Measurements from ENCODE around the gene SS18. TPM values are rescaled to one million over a fixed set of nuclear protein-coding genes. Genes with fewer than 3 reads are reported as not detected.

SS18 gene, protein sequence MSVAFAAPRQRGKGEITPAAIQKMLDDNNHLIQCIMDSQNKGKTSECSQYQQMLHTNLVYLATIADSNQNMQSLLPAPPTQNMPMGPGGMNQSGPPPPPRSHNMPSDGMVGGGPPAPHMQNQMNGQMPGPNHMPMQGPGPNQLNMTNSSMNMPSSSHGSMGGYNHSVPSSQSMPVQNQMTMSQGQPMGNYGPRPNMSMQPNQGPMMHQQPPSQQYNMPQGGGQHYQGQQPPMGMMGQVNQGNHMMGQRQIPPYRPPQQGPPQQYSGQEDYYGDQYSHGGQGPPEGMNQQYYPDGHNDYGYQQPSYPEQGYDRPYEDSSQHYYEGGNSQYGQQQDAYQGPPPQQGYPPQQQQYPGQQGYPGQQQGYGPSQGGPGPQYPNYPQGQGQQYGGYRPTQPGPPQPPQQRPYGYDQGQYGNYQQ
- total RNA-seq (10 to 100 TPM; 43.7 to 74.7 TPM), polyA plus RNA-seq (10 to 100 TPM; 16.3 to 25.4 TPM)

- Histone ChIP-seq H3K9ac (ENCODE audit: low read depth in 1 of 2, low read length in 2 of 2) (peak within 1 kb of the TSS; percentile 58 to 69), H3K36me3 (ENCODE audit: control insufficient read depth in 4 of 4, insufficient read depth in 3 of 4, low read depth in 1 of 4, low read length in 3 of 4) (peaks cover 2 to 14% (median 6%) of the 10 kb centered on the region in 4 donors), H3K27ac (ENCODE audit: low read depth in 1 of 2, low read length in 2 of 2) (peak within 1 kb of the TSS; percentile 88 to 98), H3K4me3 (ENCODE audit: low read depth in 1 of 3, low read length in 3 of 3) (peak within 1 kb of the TSS; percentile 85 to 94 (median 87)), H3K4me1 (ENCODE audit: control insufficient read depth in 4 of 4, insufficient read depth in 4 of 4, low read length in 3 of 4) (peaks cover 0 to 18% (median 14%) of the 10 kb centered on the region in 4 donors), H3K27me3 (ENCODE audit: control insufficient read depth in 4 of 4, insufficient read depth in 4 of 4, low read length in 3 of 4) (no peaks in the 10 kb centered on the region), H3K9me3 (ENCODE audit: control insufficient read depth in 4 of 4, low read length in 3 of 4) (no peaks in the 10 kb centered on the region)
- WGBS = under 1% methylated on average over 89 of the region's 89 CpGs
- peak; percentile 85 for DNase-seq (ENCODE audit: low spot score)
- peak; percentile 5 for TF ChIP-seq REST (IDR thresholded peaks at IDR 0.05)
- peak; percentile 83 for TF ChIP-seq TAF1 (conservative IDR thresholded peaks at IDR 0.05)
- peak in 1 of 2 donors; percentile 4 for TF ChIP-seq JUND (IDR thresholded peaks at IDR 0.05)
- no peak for TF ChIP-seq FOXA2 (IDR thresholded peaks at IDR 0.05)
- TF ChIP-seq ZBTB33 (IDR thresholded peaks at IDR 0.05) = peak; percentile 36
- TF ChIP-seq HNF4A (conservative IDR thresholded peaks at IDR 0.05) = no peak
- peak; percentile 90 for TF ChIP-seq YY1 (IDR thresholded peaks at IDR 0.05)
- no peak for TF ChIP-seq SP1 (IDR thresholded peaks at IDR 0.05)
- TF ChIP-seq EGR1 (IDR thresholded peaks at IDR 0.05; ENCODE audit: low read depth in 2 of 2) = peak; percentile 27 to 64
- TF ChIP-seq GABPA (IDR thresholded peaks at IDR 0.05 in 1 of 2, conservative IDR thresholded peaks at IDR 0.05 in 1 of 2) = peak in 1 of 2 donors; percentile 78
These were observed at the start of gene SS18 for GRCh38 chr18:26090130-26091046. SS18 (minus strand) TSS chr18:26090613; CDS start chr18:26090569, 44 bp downstream.

- Histone ChIP-seq H3K4me1 (ENCODE audit: control insufficient read depth in 4 of 4, insufficient read depth in 4 of 4, low read length in 3 of 4) (no peaks in the 10 kb centered on the region), H3K36me3 (ENCODE audit: control insufficient read depth in 4 of 4, insufficient read depth in 3 of 4, low read depth in 1 of 4, low read length in 3 of 4) (no peaks in the 10 kb centered on the region), H3K9me3 (ENCODE audit: control insufficient read depth in 4 of 4, low read length in 3 of 4) (no peaks in the 10 kb centered on the region), H3K27me3 (ENCODE audit: control insufficient read depth in 4 of 4, insufficient read depth in 4 of 4, low read length in 3 of 4) (no peaks in the 10 kb centered on the region), H3K9ac (ENCODE audit: low read depth in 1 of 2, low read length in 2 of 2) (no peak overlapping the region), H3K4me3 (ENCODE audit: low read depth in 1 of 3, low read length in 3 of 3) (no peak overlapping the region), H3K27ac (ENCODE audit: low read depth in 1 of 2, low read length in 2 of 2) (no peak overlapping the region)
- WGBS = 92% methylated on average over 1 of the region's 1 CpG
- TF ChIP-seq HNF4G (IDR thresholded peaks at IDR 0.05) = no peak
- no peak for TF ChIP-seq CTCF (IDR thresholded peaks at IDR 0.05; ENCODE audit: low read depth, low read length, missing input control)
- TF ChIP-seq FOXA1 (IDR thresholded peaks at IDR 0.05) = no peak
- TF ChIP-seq RXRA (IDR thresholded peaks at IDR 0.05) = no peak
- TF ChIP-seq SP1 (IDR thresholded peaks at IDR 0.05) = no peak
- no peak for TF ChIP-seq REST (IDR thresholded peaks at IDR 0.05)
- no peak for TF ChIP-seq EGR1 (IDR thresholded peaks at IDR 0.05; ENCODE audit: low read depth in 2 of 2)
- TF ChIP-seq ZBTB33 (IDR thresholded peaks at IDR 0.05) = no peak
- TF ChIP-seq FOXA2 (IDR thresholded peaks at IDR 0.05) = no peak
- TF ChIP-seq TAF1 (conservative IDR thresholded peaks at IDR 0.05) = no peak
- no peak for TF ChIP-seq YY1 (IDR thresholded peaks at IDR 0.05)
- no peak for TF ChIP-seq GABPA (IDR thresholded peaks at IDR 0.05 in 1 of 2, conservative IDR thresholded peaks at IDR 0.05 in 1 of 2)
- DNase-seq (ENCODE audit: low spot score) = no peak
These were observed 45.1 kb upstream of the SS18 start for GRCh38 chr18:26135548-26135947.
